ENCODE measurements around the gene PPP1R15B. TPM values are rescaled to one million over a fixed set of nuclear protein-coding genes. Genes with fewer than 3 reads are reported as not detected.
A peak's percentile ranks its signal among the peaks of the same experiment; 100 is the strongest.

PPP1R15B gene
- total RNA-seq, 1 donor from 2014 or later, result 43.2 TPM

DNA sequence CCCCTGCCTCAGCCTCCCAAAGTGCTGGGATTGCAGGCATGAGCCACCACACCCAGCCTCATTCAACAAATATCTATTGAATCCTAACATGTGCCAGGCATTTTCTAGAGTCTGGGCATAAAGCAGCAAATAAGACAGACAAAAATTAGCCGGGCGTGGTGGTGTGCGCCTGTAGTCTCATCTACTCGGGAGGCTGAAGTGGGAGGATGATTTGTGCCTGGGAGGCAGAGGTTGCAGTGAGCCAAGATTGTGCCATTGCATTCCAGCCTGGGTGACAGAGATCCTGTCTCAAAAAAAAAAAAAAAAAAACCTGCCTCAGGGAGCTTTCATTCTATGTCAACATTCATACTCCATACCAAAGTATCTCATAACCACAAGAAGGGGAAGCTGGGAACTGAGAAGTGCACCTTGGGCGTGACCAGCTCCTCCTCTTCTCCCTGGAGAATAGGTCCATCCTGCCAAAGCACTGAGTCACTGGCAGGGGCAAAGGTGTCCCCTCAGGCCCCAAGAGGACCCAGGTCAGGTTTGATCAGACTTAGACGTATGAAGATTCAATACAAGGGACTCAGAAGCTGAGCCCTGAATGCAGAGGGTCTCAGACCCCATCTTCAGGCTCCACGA, 36.8 kb upstream of the PPP1R15B start:
- H3K27ac Mint-ChIP-seq (ENCODE audit: unreplicated experiment), result peak overlapping the region; percentile 52
- TF ChIP-seq, protein P1, sequence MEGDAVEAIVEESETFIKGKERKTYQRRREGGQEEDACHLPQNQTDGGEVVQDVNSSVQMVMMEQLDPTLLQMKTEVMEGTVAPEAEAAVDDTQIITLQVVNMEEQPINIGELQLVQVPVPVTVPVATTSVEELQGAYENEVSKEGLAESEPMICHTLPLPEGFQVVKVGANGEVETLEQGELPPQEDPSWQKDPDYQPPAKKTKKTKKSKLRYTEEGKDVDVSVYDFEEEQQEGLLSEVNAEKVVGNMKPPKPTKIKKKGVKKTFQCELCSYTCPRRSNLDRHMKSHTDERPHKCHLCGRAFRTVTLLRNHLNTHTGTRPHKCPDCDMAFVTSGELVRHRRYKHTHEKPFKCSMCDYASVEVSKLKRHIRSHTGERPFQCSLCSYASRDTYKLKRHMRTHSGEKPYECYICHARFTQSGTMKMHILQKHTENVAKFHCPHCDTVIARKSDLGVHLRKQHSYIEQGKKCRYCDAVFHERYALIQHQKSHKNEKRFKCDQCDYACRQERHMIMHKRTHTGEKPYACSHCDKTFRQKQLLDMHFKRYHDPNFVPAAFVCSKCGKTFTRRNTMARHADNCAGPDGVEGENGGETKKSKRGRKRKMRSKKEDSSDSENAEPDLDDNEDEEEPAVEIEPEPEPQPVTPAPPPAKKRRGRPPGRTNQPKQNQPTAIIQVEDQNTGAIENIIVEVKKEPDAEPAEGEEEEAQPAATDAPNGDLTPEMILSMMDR (IDR thresholded peaks at IDR 0.05; ENCODE audit: unreplicated experiment), result no peak
- peaks cover 51% of the 10 kb centered on the region for H3K4me1 Mint-ChIP-seq (ENCODE audit: unreplicated experiment)
- peaks cover 74% of the 10 kb centered on the region for H3K36me3 Mint-ChIP-seq (ENCODE audit: low read depth, unreplicated experiment)
- H3K27me3 Mint-ChIP-seq (ENCODE audit: unreplicated experiment), result peaks cover 22% of the 10 kb centered on the region
- no peaks in the 10 kb centered on the region for H3K9me3 Mint-ChIP-seq (ENCODE audit: unreplicated experiment)
- no peak for DNase-seq (ENCODE audit: low spot score)
- peak overlapping the region; percentile 42 for H3K4me3 Mint-ChIP-seq (ENCODE audit: unreplicated experiment)

DNA sequence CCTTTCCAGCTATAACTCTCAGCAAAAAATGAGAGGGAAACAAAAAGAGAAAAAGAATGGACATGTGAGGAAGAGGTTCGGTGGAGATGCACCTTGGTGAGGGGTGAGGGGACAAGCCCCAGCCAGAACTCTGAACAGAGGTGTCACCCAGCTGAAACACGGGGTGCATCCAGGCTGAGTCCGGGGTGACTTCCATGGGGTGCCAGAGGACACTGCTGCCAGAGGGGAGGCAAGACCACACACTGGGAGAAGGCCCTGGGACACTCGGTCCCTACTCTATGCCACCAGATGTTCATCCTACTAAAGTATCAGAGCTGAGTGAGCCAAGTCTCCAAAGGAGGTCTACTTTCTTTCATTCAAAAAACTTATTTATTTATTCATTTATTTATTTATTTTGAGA, 36.1 kb upstream of the PPP1R15B start:
- Mint-ChIP-seq H3K9me3 (ENCODE audit: unreplicated experiment) (no peaks in the 10 kb centered on the region), H3K36me3 (ENCODE audit: low read depth, unreplicated experiment) (peaks cover 74% of the 10 kb centered on the region), H3K4me3 (ENCODE audit: unreplicated experiment) (peak overlapping the region; percentile 33), H3K4me1 (ENCODE audit: unreplicated experiment) (peaks cover 47% of the 10 kb centered on the region), H3K27ac (ENCODE audit: unreplicated experiment) (no peak overlapping the region), H3K27me3 (ENCODE audit: unreplicated experiment) (peaks cover 17% of the 10 kb centered on the region)
- TF ChIP-seq, protein P1 (IDR thresholded peaks at IDR 0.05; ENCODE audit: unreplicated experiment), result no peak
- no peak for DNase-seq (ENCODE audit: low spot score)

DNA sequence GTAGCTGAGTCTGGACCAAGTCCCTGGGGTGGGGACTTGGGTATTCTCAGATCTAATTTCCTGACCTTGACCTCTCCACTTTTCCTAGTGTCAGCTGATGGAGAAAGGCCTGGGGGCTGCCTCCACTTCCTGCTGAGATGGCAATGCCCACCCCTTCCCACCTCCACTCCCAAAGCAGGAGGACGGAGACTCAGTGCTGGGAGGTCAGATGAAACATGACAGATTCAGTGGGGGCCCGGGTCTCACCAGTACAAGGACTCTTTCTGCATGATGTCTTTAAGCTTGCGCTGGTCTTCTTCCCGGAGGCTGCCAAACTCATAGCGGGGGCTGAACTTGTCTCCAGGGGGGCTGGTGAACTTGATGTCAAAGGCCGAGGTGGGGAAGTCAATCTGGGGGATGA, 35.6 kb upstream of the PPP1R15B start:
- no peak for DNase-seq (ENCODE audit: low spot score)
- H3K27me3 Mint-ChIP-seq (ENCODE audit: unreplicated experiment), result peaks cover 17% of the 10 kb centered on the region
- peaks cover 48% of the 10 kb centered on the region for H3K4me1 Mint-ChIP-seq (ENCODE audit: unreplicated experiment)
- H3K36me3 Mint-ChIP-seq (ENCODE audit: low read depth, unreplicated experiment), result peaks cover 79% of the 10 kb centered on the region
- H3K4me3 Mint-ChIP-seq (ENCODE audit: unreplicated experiment), result peak overlapping the region; percentile 33
- H3K9me3 Mint-ChIP-seq (ENCODE audit: unreplicated experiment), result no peaks in the 10 kb centered on the region
- peak overlapping the region; percentile 36 for H3K27ac Mint-ChIP-seq (ENCODE audit: unreplicated experiment)
- TF ChIP-seq, protein P1 (IDR thresholded peaks at IDR 0.05; ENCODE audit: unreplicated experiment), result no peak

DNA sequence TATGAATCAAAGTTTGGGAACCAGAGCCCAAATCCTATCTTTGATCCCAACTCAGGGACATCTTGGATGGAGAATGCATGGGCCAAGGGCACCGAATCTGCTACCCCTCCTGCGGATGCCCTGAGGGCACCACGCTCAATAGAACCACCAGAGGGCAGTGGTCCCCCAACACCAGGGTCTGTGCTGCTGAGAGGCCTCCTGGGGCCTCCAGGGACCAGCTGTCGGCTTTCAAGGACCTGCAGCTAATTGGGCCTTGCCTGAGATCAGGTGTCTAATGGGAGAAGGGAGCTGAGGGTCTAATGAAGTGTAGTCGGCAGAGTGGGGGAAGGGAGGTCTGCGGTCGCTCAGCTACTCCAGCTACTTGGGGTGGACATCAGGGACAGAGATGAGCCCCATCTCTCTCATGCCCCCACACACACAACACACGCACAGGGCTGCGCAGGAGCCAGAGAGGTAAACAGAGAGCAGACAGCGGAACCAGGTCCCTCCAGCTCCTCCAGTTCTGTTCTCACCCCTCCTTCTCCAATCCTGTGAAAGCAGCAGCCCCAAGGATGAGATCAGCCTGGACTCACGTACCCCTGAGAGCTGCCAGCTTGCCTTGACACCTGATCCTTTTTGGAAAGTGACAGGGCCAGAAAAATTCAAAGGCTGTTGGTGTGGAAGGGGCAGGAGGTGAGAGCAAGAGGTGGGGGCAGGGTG, 34.9 kb upstream of the PPP1R15B start:
- no peaks in the 10 kb centered on the region for H3K9me3 Mint-ChIP-seq (ENCODE audit: unreplicated experiment)
- H3K36me3 Mint-ChIP-seq (ENCODE audit: low read depth, unreplicated experiment), result peaks cover 81% of the 10 kb centered on the region
- peaks cover 17% of the 10 kb centered on the region for H3K27me3 Mint-ChIP-seq (ENCODE audit: unreplicated experiment)
- peak overlapping the region; percentile 51 for H3K4me3 Mint-ChIP-seq (ENCODE audit: unreplicated experiment)
- no peak overlapping the region for H3K27ac Mint-ChIP-seq (ENCODE audit: unreplicated experiment)
- H3K4me1 Mint-ChIP-seq (ENCODE audit: unreplicated experiment), result peaks cover 49% of the 10 kb centered on the region
- peak; percentile 75 for DNase-seq (ENCODE audit: low spot score)
- TF ChIP-seq, protein P1 (IDR thresholded peaks at IDR 0.05; ENCODE audit: unreplicated experiment), result no peak

DNA sequence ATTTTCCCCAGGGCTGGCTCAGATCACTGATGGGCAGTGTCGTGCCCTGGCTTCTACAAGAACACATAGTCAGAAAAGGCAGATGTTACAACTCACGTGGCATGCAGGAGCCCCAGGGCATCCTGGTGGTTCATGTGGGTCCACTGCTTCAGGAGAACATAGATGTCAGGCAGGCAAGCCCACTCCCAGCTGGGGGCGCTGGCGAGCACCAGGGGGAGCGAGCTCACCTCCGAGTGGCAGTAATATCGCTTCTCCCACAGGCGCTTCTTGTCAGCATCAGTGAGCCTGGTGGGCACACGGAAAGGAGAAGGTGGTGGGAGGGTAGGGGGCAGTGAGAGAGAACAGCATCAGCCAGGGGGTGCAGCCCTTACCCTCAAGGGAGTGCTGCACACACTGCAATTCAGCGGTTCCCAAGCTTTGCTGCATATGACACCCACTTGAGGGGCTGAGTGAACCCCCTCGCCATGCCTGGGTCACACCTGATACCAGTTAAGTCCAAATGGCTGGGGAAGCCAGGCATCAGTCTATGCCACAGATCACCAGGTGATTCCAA, 34.3 kb upstream of the PPP1R15B start:
- H3K27ac Mint-ChIP-seq (ENCODE audit: unreplicated experiment), result peak overlapping the region; percentile 42
- no peaks in the 10 kb centered on the region for H3K9me3 Mint-ChIP-seq (ENCODE audit: unreplicated experiment)
- peaks cover 50% of the 10 kb centered on the region for H3K4me1 Mint-ChIP-seq (ENCODE audit: unreplicated experiment)
- peak overlapping the region; percentile 76 for H3K4me3 Mint-ChIP-seq (ENCODE audit: unreplicated experiment)
- peaks cover 82% of the 10 kb centered on the region for H3K36me3 Mint-ChIP-seq (ENCODE audit: low read depth, unreplicated experiment)
- peak; percentile 90 for DNase-seq (ENCODE audit: low spot score)
- peaks cover 20% of the 10 kb centered on the region for H3K27me3 Mint-ChIP-seq (ENCODE audit: unreplicated experiment)
- TF ChIP-seq, protein P1 (IDR thresholded peaks at IDR 0.05; ENCODE audit: unreplicated experiment), result peak; percentile 76

Data from endothelial cell (in vitro differentiated cells).